Testis (tissue), 3 donors: ENCODE results near the gene CDYL2. TPM values are rescaled to one million over a fixed set of nuclear protein-coding genes. Genes with fewer than 3 reads are reported as not detected.

ENCODE experiments used
- DNase-seq: peaks from one replicate; pipeline ENCODE4 v3.0.0-alpha.2; 2019
- H3K27ac ChIP-seq, 2 donors: fragments of 200-600 bp; sonication (generic); one replicate each; pipeline ENCODE4 v1.5.1; 2019
- H3K27me3 ChIP-seq: fragments of 200-600 bp; sonication (generic); one replicate; pipeline ENCODE4 v1.5.1; 2019
- H3K36me3 ChIP-seq: fragments of 200-600 bp; sonication (generic); one replicate; pipeline ENCODE4 v1.5.1; 2017; ENCODE audit warnings: low read depth; ENCODE audit errors: missing control alignments
- H3K4me1 ChIP-seq: fragments of 200-600 bp; sonication (generic); one replicate; pipeline ENCODE4 v1.5.1; 2019
- H3K4me3 ChIP-seq, 2 donors: fragments of 200-600 bp; sonication (generic); one replicate each; pipeline ENCODE4 v1.5.1; 2017 to 2019
- H3K9me3 ChIP-seq: fragments of 200-600 bp; sonication (generic); one replicate; pipeline ENCODE4 v1.5.1; 2017
- CTCF ChIP-seq, 3 experiments: fragments of 450-650 bp in 2 of 3; fragments of 200-600 bp in 1 of 3; sonication (generic) in 1 of 3; IDR thresholded peaks; one replicate each; pipeline ENCODE4 v1.5.1; 2016 to 2019; ENCODE audit warnings: antibody characterized with exemption in 3 of 3, mild to moderate bottlenecking in 2 of 3, moderate library complexity in 1 of 3
- POLR2A ChIP-seq: fragments of 450-650 bp; IDR thresholded peaks from one replicate; pipeline ENCODE4 v1.6.1; 2017; ENCODE audit warnings: antibody characterized with exemption, mild to moderate bottlenecking, moderate library complexity
- WGBS, 2 donors: methylation state at CpG; one replicate each; pipeline ENCODE4 v1.1.5; 2018; 5-methylcytosine and 5-hydroxymethylcytosine counted together
- intact Hi-C: fragments of 100-400 bp; cut with DNase I; formaldehyde crosslinking; loops from one replicate; pipeline ENCODE4 v1.15.1; 2023; ENCODE audit warnings: low total_unique reads
- polyA plus RNA-seq: library from polyadenylated mRNA; stranded (reverse); fragments of 350-450 nt; fragmentation: Illumina TruSeq; extraction: RNeasy Lipid Tissue Mini Kit (QIAGEN cat#74804); gene quantifications from one replicate; pipeline ENCODE4 v1.2.3, GENCODE V29; 2014; ENCODE audit warnings: low read depth, low replicate concordance; ENCODE audit not compliant: insufficient read depth
- total RNA-seq, 2 donors: library from RNA; depleted of rRNA; stranded (reverse); fragments of >200 nt; gene quantifications; one replicate each; pipeline ENCODE4 v1.2.3, GENCODE V29; 2016

Gene CDYL2
- total and polyA plus RNA-seq, 3 donors from 2014 or later: 31.2 to 63.7 (median 60.4) TPM

GRCh38 chr16:80708823-80709222 is 95.6 kb downstream of the CDYL2 start:
- Histone ChIP-seq H3K4me1 (peaks cover 3% of the 10 kb centered on the region), H3K27me3 (no peaks in the 10 kb centered on the region), H3K36me3 (no peaks in the 10 kb centered on the region), H3K9me3 (no peaks in the 10 kb centered on the region), H3K27ac (no peak overlapping the region), H3K4me3 (no peak overlapping the region)
- intact Hi-C loops: no loop called here
- WGBS, 2 donors: 92 to 97% methylated on average over 9 of the region's 9 CpGs
- DNase-seq: no peak
- no peak for TF ChIP-seq POLR2A
- TF ChIP-seq CTCF (IDR thresholded peaks at IDR 0.05): no peak

DNA sequence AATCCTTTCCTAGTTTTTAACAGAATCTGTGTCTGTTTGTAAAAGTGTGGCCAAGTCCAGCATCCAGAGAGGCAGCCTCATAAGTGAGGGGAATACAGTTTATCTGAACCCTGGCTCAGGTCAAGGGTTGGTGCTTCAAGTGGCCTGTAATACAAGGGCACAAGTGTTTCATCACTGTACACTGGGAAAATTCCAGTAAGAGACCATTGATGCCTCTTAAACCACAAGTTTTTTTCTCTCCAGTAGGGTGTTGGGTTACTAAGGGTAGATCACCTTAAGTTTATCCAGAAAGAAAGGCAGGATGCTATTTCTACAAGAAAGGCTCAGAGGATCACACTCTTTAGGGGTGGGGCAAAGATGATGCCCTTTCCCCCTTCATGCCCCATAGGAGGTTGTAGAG is 96.7 kb downstream of the CDYL2 start:
- H3K9me3 ChIP-seq: no peaks in the 10 kb centered on the region
- H3K4me1 ChIP-seq: peaks cover 3% of the 10 kb centered on the region
- no peak overlapping the region for H3K27ac ChIP-seq
- no peaks in the 10 kb centered on the region for H3K27me3 ChIP-seq
- intact Hi-C loops: no loop called here
- H3K36me3 ChIP-seq: no peaks in the 10 kb centered on the region
- TF ChIP-seq POLR2A (no peak), CTCF (IDR thresholded peaks at IDR 0.05) (no peak)
- no peak for DNase-seq
- H3K4me3 ChIP-seq: no peak overlapping the region

DNA sequence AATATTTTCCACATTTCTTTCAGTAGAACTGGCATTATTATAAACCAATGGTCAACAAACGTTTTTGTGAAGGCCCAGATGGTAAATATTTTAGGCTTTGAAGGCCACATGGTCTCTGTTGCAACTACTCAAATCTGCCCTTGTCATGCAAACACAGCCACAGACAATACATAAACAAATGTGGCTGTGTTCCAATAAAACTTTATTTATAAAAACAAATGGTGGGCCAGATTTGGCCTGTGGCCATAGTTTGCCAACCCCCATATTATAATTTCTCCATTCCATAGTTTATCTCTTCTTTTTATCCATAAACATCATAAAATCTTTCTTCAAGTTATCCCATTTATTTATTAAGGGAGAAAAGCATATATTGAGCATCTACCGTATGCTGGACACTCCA is 98.8 kb downstream of the CDYL2 start:
- no peaks in the 10 kb centered on the region for H3K36me3 ChIP-seq
- no peaks in the 10 kb centered on the region for H3K9me3 ChIP-seq
- no peak for DNase-seq
- H3K4me1 ChIP-seq: no peaks in the 10 kb centered on the region
- no peak overlapping the region for H3K4me3 ChIP-seq
- H3K27ac ChIP-seq: no peak overlapping the region
- TF ChIP-seq CTCF (IDR thresholded peaks at IDR 0.05): no peak
- no peak for TF ChIP-seq POLR2A
- WGBS, 2 donors: 77 to 83% methylated on average over 2 of the region's 2 CpGs
- intact Hi-C loops: no loop called here
- no peaks in the 10 kb centered on the region for H3K27me3 ChIP-seq

GRCh38 chr16:80704751-80705505 is 99.5 kb downstream of the CDYL2 start:
- WGBS, 2 donors: 94 to 100% methylated on average over 4 to 9 of the region's 9 CpGs
- Histone ChIP-seq H3K4me3 (no peak overlapping the region), H3K9me3 (no peaks in the 10 kb centered on the region), H3K4me1 (no peaks in the 10 kb centered on the region), H3K27ac (no peak overlapping the region), H3K36me3 (no peaks in the 10 kb centered on the region), H3K27me3 (no peaks in the 10 kb centered on the region)
- no peak for DNase-seq
- intact Hi-C loops: no loop called here
- TF ChIP-seq CTCF (IDR thresholded peaks at IDR 0.05) (no peak), POLR2A (no peak)
